ENCODE measurements around the gene METTL15.
"Not testable (repeated sequence)": the region's sequence is repeated elsewhere in the genome, so short reads cannot be mapped to it uniquely, and the experiment has no call there.

METTL15 gene

DNA sequence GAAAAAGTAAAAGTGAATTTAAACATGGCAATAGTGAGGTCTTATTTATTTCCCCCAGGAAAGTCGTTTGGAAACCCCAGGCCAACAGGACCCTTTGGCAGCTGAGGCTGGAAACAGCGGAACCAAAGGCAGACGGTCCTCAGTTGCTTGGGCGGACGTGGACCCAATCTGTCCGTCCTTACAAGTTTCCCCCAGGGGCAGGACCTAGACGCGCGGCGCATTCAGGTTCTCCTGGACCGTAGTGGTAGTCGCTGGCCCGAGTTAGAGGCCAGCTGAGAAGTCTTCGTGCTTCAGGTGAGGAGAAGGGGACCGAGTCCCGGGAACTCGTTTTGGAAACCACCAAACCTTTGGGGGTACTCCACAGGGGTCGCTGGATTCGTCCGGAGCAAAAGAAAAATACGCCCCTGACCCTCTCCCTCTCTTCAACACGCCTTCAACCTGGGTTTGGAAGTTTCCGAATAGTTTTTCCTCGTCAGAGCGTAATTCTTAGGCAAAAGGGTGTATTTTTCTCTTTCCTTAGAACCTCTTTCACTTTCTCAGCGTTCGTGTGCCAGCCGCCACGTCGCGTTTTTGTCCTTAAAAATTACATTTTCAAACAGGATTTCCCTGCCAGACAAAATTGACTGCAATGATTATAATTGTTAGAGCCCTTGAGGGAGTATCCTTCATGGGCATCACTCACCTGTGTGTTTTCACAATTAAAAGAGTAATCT is 2.1 kb downstream of the METTL15 start:
- DNase-seq (ENCODE audit: low read depth, low spot score) = peak; percentile 45

DNA sequence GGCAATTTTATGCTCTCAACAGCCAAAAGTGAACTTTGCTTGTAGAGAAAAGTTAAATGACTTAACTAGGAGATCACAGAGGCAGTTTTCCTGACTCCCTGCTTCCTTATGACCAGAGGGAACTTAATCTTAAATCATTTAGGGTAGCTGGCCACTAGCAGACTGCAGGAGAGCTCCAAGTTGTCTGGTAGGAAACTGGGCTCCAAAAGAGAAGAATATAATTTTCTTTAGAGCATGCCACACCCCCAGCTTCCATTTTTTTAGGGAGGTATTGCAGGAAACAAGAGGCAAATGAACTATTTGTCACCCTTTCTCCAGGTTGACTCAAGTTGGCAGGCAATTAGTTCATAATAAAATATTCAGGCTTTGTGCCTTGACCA is 2.6 kb downstream of the METTL15 start:
- DNase-seq (ENCODE audit: low read depth, low spot score) = no peak

DNA sequence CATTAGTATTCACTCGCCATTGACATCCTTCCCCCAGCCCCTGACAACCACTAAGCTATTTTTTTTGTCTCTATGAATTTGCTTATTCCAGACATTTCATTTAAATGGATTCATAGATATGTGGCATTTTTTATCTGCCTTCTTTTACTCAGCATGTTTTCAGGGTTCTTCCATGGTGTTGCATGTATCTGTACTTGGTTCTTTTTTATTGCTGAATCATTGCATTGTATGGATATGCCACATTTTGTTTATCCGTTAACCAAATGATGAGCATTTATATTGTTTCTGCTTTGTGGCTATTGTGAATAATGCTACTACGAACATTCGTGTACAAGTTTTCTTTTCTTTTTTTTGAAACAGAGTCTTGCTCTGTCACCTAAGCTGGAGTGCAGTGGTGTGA is 5.9 kb downstream of the METTL15 start:
- no peak for DNase-seq (ENCODE audit: low read depth, low spot score)

DNA sequence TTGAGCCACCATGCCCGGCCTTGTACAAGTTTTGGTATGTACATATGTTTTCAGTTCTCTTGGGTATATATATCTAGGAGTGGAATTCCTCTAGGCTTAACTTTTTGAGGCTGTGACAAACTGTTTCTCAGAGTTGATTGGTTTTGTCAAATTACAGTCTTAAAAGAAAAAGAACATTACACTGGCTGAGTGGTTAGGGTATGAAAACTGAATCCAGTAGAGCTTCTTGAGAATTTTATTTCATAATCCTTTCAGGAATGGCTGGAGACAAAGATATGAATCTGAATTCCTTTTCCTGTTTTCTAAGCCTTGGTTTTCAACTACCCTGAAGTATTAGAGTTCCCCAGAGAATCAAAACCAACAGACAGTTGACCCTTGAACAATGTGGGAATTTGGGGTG is 6.5 kb downstream of the METTL15 start:
- DNase-seq (ENCODE audit: low read depth, low spot score) = no peak

DNA sequence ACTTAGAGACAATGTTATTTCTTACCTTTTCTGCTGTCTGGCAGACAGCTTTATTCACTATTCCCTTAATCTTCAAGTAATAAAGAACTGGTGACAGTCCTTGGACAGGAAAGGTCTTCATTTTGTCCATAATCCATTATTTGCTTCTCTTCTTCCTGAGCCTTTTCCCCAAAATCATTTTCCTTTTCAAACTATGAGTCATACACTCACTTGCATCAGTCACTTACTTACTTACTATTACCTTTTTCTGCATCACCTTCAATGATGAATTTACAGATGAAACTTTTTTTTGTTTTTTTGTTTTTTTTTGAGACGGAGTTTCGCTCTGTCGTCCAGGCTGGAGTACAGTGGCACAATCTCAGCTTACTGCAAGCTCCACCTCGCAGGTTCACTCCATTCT is 9.5 kb downstream of the METTL15 start:
- DNase-seq (ENCODE audit: low read depth, low spot score) = no peak

DNA sequence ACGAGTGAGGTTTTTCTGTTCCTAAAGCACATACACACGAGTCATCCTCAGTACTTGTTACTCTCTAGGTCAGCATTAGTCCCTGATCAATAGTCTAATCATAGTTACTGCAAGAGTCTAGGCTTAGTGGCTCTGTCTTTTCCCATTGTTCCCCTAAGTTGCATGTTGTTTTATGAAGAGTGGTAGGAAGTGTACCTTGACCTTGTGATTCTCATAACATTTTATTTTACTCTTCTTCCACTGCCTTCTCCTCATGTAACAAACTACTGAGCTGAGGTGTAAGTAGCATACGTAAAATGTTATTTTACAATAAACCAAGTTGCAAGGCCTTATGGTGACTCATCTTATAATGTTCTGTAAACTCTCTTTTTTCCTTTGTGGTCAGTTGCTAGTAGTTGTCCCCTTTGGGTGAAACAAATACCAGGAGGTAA is 15.0 kb downstream of the METTL15 start:
- DNase-seq (ENCODE audit: low read depth, low spot score) = no peak

DNA sequence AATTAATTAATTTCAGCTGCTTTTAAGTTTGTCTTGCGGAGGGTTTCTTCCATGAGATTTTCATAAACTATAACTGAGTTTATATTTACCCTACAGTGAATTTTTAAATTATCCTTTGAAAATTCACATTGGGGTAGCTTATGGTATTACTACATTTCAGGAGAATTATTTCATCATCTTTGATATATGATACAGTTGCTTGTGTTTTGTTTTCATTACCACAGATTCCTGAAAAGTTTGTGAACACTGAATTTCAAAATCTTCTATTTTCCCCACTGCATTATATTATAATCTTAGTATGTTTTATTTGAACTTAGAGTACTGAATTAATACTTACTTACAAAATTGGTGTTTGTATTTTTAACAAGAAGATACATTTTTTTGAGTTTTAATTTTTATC is 24.4 kb downstream of the METTL15 start:
- DNase-seq (ENCODE audit: low read depth, low spot score) = no peak

DNA sequence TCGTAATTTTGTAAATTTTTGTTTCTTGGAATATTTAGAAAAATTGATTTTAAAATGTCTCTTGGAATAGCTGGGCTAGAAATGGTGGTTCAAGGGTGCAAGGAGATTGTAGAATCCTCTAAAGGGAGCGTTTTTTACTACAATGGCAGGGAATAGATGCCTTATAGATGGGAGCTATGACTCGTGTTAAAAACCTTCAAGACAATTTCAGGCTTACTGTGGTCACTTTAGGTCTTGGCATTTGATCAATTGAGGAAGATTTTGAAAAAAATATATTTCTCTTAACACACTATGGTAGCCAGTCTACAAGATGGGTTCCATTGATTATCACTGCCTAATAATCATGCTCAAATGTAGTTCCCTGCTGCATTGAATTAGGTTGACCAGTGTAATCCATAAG is 25.0 kb downstream of the METTL15 start:
- no peak for DNase-seq (ENCODE audit: low read depth, low spot score)

DNA sequence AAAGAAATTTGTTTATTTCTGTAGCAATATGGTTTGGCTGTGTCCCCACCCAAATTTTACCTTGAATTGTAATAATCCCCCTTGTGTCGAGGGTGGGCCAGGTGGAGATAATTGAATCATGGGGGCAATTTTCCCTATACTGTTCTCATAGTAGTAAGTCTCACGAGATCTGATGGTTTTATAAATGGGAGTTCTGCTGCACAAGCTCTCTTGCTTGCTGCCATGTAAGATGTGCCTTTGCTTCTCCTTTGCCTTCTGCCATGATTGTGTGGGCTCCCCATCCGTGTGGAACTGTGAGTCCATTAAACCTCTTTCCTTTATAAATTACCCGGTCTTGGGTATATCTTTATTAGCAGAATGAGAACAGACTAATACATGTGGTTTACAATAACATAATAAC is 28.0 kb downstream of the METTL15 start:
- DNase-seq (ENCODE audit: low read depth, low spot score) = not testable (repeated sequence)

DNA sequence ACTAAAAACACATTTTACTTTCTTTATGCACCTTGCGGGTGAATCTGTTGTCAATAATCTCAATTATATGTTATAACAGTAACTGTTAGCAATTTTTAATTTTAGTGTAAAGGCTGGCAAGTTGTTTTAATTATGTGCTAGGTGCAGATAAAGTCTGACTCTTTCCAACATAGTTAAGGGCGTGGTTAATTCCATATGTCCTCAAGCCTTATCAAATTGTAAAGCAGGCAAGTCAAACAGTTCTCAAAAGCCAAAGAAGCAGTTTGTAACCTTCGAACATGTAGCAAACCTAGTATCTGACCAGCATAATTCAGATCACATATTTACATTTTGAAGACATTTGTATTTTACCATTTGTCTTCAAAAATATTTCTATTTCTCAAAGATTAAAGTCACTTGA is 29.2 kb downstream of the METTL15 start:
- no peak for DNase-seq (ENCODE audit: low read depth, low spot score)

DNA sequence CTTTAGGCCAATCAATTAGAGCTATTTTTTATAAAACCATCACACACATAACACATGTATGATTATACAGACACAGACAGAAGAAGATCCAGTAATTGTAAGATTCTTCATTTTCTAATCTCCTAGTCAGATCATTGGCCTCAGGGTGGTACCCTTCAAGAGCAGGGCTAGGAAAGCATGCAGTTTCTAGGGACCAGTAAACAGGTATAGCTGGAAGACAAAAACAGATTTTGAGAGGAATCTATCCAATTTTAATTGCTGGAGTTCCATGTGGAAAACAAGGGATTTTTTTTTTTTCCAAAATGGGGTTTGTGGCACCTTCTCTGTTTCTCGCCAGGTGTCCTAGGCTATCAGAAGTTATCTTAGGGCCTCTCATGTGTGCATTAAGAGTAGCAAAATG is 29.6 kb downstream of the METTL15 start:
- DNase-seq (ENCODE audit: low read depth, low spot score) = no peak

DNA sequence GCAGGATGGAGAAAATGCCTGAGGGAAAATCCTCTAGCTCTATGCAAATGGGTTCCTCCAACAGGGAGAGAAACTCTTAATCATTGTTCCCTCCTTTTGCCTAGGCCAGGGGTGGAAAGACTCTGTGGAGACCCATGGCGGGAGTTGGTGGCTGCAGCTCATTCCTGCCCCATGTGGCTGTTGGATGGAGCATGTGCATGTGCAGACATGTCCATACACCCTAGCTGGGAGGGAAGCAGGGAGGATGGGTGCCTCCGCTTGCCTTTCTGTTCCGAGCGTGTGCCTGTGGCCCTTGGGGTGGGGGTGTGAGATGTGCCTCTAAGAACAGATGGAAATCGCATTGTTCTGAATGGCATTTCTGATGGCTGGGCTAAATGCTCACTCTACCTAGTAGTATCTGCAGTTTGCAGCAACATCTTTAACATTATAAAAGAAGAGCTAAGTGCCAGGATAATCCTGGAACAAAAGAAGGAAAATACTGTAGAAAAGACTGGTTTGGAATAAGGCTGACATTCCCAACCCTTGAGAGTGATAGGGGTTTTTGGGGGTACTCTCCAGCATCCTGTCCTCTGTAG is 31.7 kb downstream of the METTL15 start:
- DNase-seq (ENCODE audit: low read depth, low spot score) = no peak

DNA sequence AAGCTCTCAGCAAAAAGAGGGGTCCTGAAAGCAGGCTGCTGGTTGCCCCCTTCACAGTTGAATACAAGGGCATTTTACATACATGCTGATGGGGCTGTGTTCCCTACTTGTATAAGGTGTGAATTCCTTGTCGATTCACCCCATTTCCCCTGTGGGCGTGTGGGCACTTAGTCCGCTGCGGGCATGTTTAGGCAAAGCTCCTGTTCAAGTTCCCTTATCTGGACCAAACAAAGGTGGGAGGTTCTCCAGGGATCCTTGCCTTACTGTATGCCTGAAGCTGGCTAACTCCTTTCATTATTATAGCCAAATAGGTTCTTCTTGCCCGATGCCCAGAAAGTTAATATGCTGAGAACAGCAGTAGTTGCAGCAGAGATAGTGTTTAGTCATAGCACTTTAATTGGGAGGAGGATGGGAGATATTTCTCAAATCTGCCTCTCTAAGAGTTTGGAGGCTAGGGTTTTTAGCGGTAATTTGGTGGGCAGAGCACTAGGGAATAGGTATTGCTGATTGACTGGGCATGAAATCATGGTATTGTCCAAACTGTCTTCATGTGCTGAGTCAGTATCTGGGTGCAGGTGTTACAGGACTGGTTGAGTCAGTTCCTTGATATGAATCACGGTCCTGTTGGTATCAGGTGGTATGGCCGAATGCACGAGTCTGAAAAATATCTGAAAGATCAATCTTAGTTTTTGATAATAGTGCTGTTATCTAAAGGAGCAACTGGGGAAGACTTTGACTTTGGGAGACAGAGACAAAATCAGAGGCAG is 32.7 kb downstream of the METTL15 start:
- no peak for DNase-seq (ENCODE audit: low read depth, low spot score)

DNA sequence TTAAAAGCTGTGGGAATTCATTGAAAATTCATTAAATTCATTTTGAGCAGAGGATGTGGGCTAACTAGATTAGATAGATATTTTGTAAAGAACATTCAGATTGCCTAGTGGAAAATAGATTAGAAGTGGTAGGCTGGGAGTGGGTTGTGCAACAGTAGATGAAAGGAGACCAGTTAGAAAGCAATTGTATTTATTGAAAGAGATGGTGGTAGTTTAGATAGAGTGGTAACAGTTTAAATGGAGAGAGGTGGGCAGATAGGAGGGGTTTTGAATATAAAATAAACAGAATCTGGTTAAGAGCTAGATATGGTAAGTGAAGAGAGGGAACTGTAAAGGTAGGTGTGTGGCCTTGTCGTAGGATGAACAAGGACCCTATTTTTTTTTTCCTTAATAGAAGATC is 34.5 kb downstream of the METTL15 start:
- DNase-seq (ENCODE audit: low read depth, low spot score) = no peak

DNA sequence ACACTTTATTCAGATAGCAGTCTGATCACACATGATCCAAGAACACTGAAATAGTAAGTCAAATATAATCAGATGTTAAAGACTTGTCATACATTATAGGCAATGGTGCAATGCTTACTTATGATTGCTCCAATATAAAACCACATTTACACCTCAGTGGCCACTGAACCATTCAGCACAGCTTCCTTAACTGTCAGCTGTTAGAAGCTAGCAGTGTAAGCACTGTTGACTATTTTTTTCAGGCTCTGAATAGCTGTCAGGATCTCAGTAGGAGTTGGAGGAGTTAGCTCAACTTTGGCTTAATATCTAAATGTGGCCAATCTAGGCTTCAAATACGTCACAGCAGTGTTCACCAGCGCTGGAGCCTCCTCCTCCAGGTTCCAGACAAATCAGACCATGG is 36.6 kb downstream of the METTL15 start:
- DNase-seq (ENCODE audit: low read depth, low spot score) = no peak

DNA sequence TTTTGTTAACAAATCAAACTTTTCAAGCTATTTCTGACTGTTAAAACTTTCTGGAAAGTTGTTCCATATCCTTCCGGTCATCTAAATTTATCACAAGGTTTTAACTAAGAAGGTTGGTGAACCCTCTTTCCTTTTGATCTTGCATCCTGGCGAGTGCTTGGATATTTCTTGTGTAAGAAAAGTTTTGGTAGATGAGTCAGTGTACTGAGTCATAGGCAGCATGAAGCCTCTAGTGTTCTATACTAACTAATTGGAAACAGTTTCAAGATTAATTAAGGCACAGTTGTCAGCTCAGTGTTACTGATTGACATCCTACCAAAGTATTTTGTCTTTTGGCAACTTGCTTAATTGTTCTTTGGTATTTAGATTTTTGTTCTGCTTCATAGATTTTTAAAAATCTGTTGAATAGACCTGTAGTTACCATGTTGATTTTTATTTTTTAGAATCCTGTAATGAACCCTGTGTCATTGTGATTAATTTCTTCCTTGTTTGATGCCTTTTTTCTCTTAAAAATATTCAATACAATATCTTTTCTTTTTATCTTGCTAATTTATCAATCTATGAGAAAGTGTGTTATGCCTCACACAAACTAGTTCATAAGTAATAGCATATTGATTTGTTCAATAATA is 38.0 kb downstream of the METTL15 start:
- no peak for DNase-seq (ENCODE audit: low read depth, low spot score)

DNA sequence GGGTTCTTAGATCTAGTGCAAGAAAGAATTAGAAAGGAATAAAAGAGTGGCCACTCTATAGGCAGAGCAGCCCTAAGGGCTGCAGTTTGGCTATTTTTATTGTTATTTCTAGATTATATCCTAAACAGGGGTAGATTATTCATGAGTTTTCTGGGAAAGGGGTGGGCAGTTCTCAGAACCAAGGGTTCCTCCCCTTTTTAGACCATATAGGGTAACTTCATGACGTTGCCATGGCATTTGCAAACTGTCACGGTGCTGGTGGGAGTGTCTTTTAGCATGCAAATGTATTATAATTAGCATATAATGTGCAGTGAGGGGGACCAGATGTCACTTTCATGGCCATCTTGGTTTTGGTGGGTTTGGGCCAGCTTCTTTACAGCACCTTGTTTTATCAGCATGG is 44.6 kb downstream of the METTL15 start:
- no peak for DNase-seq (ENCODE audit: low read depth, low spot score)

DNA sequence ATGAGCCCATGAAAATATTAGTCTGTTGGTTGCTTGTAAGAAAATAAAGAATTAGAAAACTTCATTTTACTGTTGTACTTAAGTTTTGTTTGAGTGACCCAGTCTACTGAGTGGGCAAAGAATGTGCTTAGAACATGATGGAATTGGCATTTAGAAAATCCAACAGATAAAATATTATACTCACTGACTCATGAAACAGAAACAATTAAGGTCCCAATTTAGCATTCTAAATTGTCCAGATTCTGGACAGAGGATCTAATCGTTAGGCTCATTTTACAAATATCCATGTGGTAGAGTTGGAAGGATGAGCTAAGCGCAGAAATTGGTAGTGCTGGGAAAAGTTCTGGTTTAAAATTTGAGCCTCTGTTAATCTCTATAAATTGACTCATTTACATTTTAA is 45.4 kb downstream of the METTL15 start:
- no peak for DNase-seq (ENCODE audit: low read depth, low spot score)

DNA sequence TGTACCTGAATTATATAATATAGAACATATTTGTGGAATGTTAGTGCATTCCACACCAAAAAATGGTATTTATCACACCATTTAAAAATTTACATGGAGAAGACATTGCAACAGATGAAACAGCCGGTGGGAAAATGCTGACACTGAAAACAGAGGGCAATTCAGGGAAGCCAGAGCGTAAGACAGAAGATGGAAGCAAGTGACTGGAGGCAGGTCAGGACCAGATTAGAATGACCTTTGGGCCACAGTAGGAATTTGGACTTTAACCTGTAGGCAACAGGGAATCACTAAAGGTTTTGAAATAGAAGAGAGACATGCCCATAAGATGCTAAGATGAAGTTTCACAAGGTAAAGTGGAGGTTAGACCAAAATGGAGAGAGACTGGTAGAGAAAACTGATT is 60.5 kb downstream of the METTL15 start:
- DNase-seq (ENCODE audit: low read depth, low spot score) = no peak

DNA sequence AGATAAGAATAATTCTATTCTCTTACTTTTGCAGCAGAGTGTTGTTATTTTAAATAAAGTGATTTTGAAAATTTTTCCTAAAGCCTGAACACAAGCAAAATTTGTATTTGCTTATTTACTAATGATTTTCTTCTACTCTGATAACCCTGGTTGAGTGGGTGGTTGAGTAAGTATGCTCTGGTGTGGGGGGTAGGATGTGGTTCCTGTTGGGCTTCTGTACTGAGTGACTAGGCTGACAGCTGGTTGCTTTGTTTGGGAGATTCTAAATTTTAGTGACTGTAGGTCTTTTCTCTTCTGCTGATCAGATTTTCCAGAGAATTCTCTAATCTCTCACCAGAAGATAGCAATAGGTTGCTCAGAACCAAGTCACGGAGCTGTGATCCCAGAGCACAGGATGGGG is 61.6 kb downstream of the METTL15 start:
- DNase-seq (ENCODE audit: low read depth, low spot score) = no peak

DNA sequence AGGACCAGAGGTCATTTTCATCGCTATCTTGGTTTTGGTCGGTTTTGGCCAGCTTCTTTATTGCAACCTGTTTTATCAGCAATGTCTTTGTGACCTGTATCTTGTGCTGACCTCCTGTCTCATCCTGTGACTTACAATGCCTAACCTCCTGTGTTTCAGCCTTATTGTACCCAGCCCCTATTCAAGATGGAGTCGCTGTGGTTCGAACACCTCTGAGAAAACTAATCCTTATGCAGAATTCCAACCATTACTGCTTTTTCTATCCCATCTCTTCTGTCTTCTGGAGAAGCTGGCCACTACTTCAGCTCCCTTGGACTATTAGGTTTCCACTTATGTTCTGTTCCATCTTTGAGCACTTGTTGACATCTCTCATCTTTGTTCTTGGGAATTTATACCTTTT is 62.6 kb downstream of the METTL15 start:
- no peak for DNase-seq (ENCODE audit: low read depth, low spot score)

DNA sequence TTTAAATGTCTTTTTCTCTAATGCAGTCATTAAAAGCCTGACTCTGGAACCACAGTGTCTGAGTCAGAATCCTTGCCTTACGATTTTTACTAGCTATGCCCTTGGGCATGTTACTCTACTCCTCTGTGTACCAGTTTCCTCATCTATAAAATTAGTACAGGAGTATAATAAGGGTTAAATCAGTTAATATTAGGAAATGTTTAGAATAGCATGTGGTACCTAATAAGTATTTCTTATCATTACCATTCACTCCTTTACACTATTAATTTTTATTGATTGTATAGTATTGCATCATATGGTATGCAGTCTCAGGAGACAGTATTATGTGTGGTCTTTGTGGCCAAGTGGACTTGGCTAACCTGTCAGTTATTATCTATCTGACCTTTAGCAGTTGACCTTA is 68.2 kb downstream of the METTL15 start:
- no peak for DNase-seq (ENCODE audit: low read depth, low spot score)

DNA sequence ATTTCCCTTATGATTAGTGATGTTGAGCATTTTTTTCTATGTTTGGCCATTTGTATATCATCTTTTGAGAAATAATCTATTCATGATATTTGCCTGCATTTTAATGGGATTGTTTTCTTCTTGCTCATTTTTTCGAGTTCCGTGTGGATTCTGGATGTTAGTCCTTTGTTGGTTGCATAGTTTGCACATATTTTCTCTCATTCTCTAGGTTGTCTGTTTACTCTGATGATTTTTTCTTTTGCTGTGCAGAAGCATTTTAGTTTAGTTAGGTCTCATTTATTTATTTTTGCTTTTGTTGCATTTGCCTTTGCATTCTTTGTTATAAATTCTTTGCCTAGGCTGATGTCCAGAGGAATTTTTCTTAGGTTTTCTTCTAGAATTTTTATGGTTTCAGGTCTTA is 87.3 kb downstream of the METTL15 start:
- DNase-seq (ENCODE audit: low read depth, low spot score) = no peak
